GM21619 (cell line): ENCODE measurements around the gene CATSPER3.

Experiments
- ATAC-seq: cut with Tn5 transposase; IDR thresholded peaks from one replicate; pipeline ENCODE4 v1.9.1; 2021; ENCODE audit not compliant: unreplicated experiment

CATSPER3 gene

GRCh38 chr5:135027697-135028615 lies 60.2 kb downstream of the CATSPER3 start:
- no peak for ATAC-seq

- no peak for ATAC-seq
These were observed 61.2 kb downstream of the CATSPER3 start for GRCh38 chr5:135028791-135029476.

GRCh38 chr5:135029477-135030122 lies 61.9 kb downstream of the CATSPER3 start:
- ATAC-seq = no peak

GRCh38 chr5:135030123-135030955 lies 62.6 kb downstream of the CATSPER3 start:
- no peak for ATAC-seq

GRCh38 chr5:135030956-135031812 lies 63.5 kb downstream of the CATSPER3 start:
- ATAC-seq = no peak

- ATAC-seq = no peak
These were observed 64.3 kb downstream of the CATSPER3 start for GRCh38 chr5:135031813-135032694.

GRCh38 chr5:135032695-135032998 lies 64.9 kb downstream of the CATSPER3 start:
- ATAC-seq = no peak

- no peak for ATAC-seq
These were observed 65.5 kb downstream of the CATSPER3 start for GRCh38 chr5:135032999-135033861.

- no peak for ATAC-seq
These were observed 66.2 kb downstream of the CATSPER3 start, which contains the start of gene PITX1 for GRCh38 chr5:135033901-135034235. Gene PITX1, minus strand, starts transcription at chr5:135034228. Its CDS starts 347 bp downstream, at chr5:135033881.

- no peak for ATAC-seq
These were observed 66.7 kb downstream of the CATSPER3 start for GRCh38 chr5:135034236-135034962.

GRCh38 chr5:135034963-135035677 lies 67.4 kb downstream of the CATSPER3 start:
- no peak for ATAC-seq

- ATAC-seq = no peak
These were observed 67.9 kb downstream of the CATSPER3 start for GRCh38 chr5:135035678-135036030.

- no peak for ATAC-seq
These were observed 68.7 kb downstream of the CATSPER3 start for GRCh38 chr5:135036405-135036804.

- ATAC-seq = no peak
These were observed 70.0 kb downstream of the CATSPER3 start for GRCh38 chr5:135037519-135038204.

- no peak for ATAC-seq
These were observed 70.6 kb downstream of the CATSPER3 start for GRCh38 chr5:135038205-135038812.

- ATAC-seq = no peak
These were observed 71.1 kb downstream of the CATSPER3 start for GRCh38 chr5:135038813-135039270.
